H1 (cell line): ENCODE results near the gene RMND1. TPM values are rescaled to one million over a fixed set of nuclear protein-coding genes. Genes with fewer than 3 reads are reported as not detected.
A peak's percentile ranks its signal among the peaks of the same experiment; 100 is the strongest.

ENCODE experiments used
- CTCF ChIA-PET: fragments of 300-600 bp; sonication (Branson Sonifier 250); formaldehyde crosslinking; loops from one replicate; lab custom pipeline; 2021; ENCODE audit not compliant: partially characterized antibody; lab: Charles Lee
- POLR2A ChIA-PET: fragments of 300-600 bp; sonication (Branson Sonifier 250); formaldehyde crosslinking; loops from one replicate; lab custom pipeline; 2021; ENCODE audit warnings: inconsistent platforms; ENCODE audit not compliant: partially characterized antibody; lab: Charles Lee
- DNase-seq, 2 experiments: peaks; one replicate each; pipeline versions ENCODE4 v3.0.0 to v3.0.0-alpha.2; 2010 to 2022; ENCODE audit warnings: low spot score in 2 of 2, low read depth in 1 of 2, mixed read lengths in 1 of 2
- FAIRE-seq: peaks from 2 replicates; lab custom pipeline; 2011; peaks lifted over from hg19 to GRCh38; lab: Jason Lieb, UNC
- H2AFZ ChIP-seq: 2 replicates; pipeline ENCODE4 v1.8.1; 2012; ENCODE audit warnings: low read length, inconsistent platforms
- H2AK5ac ChIP-seq: 2 replicates; pipeline ENCODE4 v1.6.1; 2013; ENCODE audit warnings: low read depth, low read length
- H2BK120ac ChIP-seq: replicated peaks from 2 replicates; pipeline ENCODE3; 2013; ENCODE audit warnings: low read depth, low read length, inconsistent platforms
- H2BK12ac ChIP-seq: 2 replicates; pipeline ENCODE4 v1.6.1; 2013; ENCODE audit warnings: low read depth, low read length
- H2BK15ac ChIP-seq: 2 replicates; pipeline ENCODE4 v1.6.1; 2013; ENCODE audit warnings: low read length
- H2BK20ac ChIP-seq: 2 replicates; pipeline ENCODE4 v1.6.1; 2013; ENCODE audit warnings: low read length
- H2BK5ac ChIP-seq: 2 replicates; pipeline ENCODE4 v1.6.1; 2013; ENCODE audit warnings: low read depth, low read length
- H3K14ac ChIP-seq: 2 replicates; pipeline ENCODE4 v1.6.1; 2013; ENCODE audit warnings: inconsistent platforms; ENCODE audit not compliant: insufficient read length
- H3K18ac ChIP-seq: 2 replicates; pipeline ENCODE4 v1.6.1; 2013; ENCODE audit warnings: low read length; ENCODE audit errors: extremely low read depth
- H3K23ac ChIP-seq: 2 replicates; pipeline ENCODE4 v1.6.1; 2013; ENCODE audit warnings: inconsistent platforms; ENCODE audit not compliant: insufficient read length
- H3K23me2 ChIP-seq: 2 replicates; pipeline ENCODE4 v1.6.1; 2013; ENCODE audit warnings: low read depth, low read length
- H3K27ac ChIP-seq: 2 replicates; pipeline ENCODE4 v1.6.1; 2011; ENCODE audit warnings: low read depth, low read length, inconsistent platforms
- H3K27me3 ChIP-seq, 4 experiments: replicated peaks in 1 of 4; 1 replicate in 1 of 4; 2 replicates in 3 of 4; pipeline versions ENCODE4 v1.6.1 to v1.8.1; 2011 to 2013; ENCODE audit warnings: low read length in 3 of 4, mild to moderate bottlenecking in 3 of 4, inconsistent platforms in 2 of 4, mixed read lengths in 2 of 4, moderate library complexity in 1 of 4; ENCODE audit not compliant: control insufficient read depth in 3 of 4, insufficient read depth in 3 of 4; ENCODE audit errors: extremely low read depth in 1 of 4
- H3K36me3 ChIP-seq, 4 experiments: 2 replicates each; pipeline versions ENCODE4 v1.6.1 to v1.8.1; 2011 to 2013; ENCODE audit warnings: mild to moderate bottlenecking in 4 of 4, low read length in 3 of 4, moderate library complexity in 2 of 4, control low read depth in 1 of 4, inconsistent platforms in 1 of 4; ENCODE audit not compliant: insufficient read depth in 4 of 4, control insufficient read depth in 2 of 4
- H3K4ac ChIP-seq: replicated peaks from 2 replicates; pipeline ENCODE3; 2013; ENCODE audit warnings: low read length, low read depth, mixed read lengths, inconsistent platforms; ENCODE audit not compliant: insufficient read length
- H3K4me1 ChIP-seq, 4 experiments: replicated peaks in 1 of 4; 1 replicate in 1 of 4; 2 replicates in 3 of 4; pipeline versions ENCODE4 v1.6.1 to v1.8.1; 2011 to 2013; ENCODE audit warnings: low read length in 3 of 4, inconsistent platforms in 2 of 4, mixed read lengths in 1 of 4; ENCODE audit not compliant: insufficient read depth in 4 of 4, control insufficient read depth in 3 of 4
- H3K4me2 ChIP-seq, 2 experiments: 2 replicates each; pipeline versions ENCODE4 v1.6.1 to v1.8.1; 2011 to 2013; ENCODE audit warnings: low read depth in 2 of 2, low read length in 2 of 2, control low read depth in 1 of 2, inconsistent platforms in 1 of 2, mild to moderate bottlenecking in 1 of 2; ENCODE audit not compliant: insufficient read depth in 1 of 2
- H3K4me3 ChIP-seq, 4 experiments: fragments of 200-600, 300-600 bp in 1 of 4; sonication (generic), shearing (Covaris generic), sonication (Bioruptor Twin) in 1 of 4; 2 replicates each; pipeline versions ENCODE4 v1.5.1 to v1.8.1; 2011 to 2016; ENCODE audit warnings: low read length in 4 of 4, low read depth in 3 of 4, control low read depth in 2 of 4, inconsistent platforms in 2 of 4, mild to moderate bottlenecking in 2 of 4, mixed read lengths in 1 of 4, moderate library complexity in 1 of 4; ENCODE audit not compliant: insufficient read depth in 2 of 4; ENCODE audit errors: extremely low read depth in 1 of 4
- H3K56ac ChIP-seq: replicated peaks from 2 replicates; pipeline ENCODE3; 2013; ENCODE audit warnings: low read depth, mild to moderate bottlenecking, mixed read lengths, low read length, inconsistent platforms; ENCODE audit not compliant: insufficient read length
- H3K79me1 ChIP-seq: 2 replicates; pipeline ENCODE4 v1.6.1; 2013; ENCODE audit warnings: low read depth, low read length, control low read depth
- H3K79me2 ChIP-seq, 2 experiments: 2 replicates each; pipeline versions ENCODE4 v1.6.1 to v1.8.1; 2012 to 2013; ENCODE audit warnings: low read length in 2 of 2, mild to moderate bottlenecking in 2 of 2, inconsistent platforms in 1 of 2; ENCODE audit not compliant: insufficient read depth in 2 of 2, control insufficient read depth in 1 of 2
- H3K9ac ChIP-seq, 4 experiments: replicated peaks in 1 of 4; 1 replicate in 1 of 4; 2 replicates in 3 of 4; pipeline versions ENCODE4 v1.6.1 to v1.8.1; 2011 to 2013; ENCODE audit warnings: low read depth in 3 of 4, low read length in 3 of 4, control low read depth in 2 of 4, mild to moderate bottlenecking in 2 of 4, moderate library complexity in 2 of 4, inconsistent platforms in 1 of 4; ENCODE audit errors: extremely low read depth in 1 of 4
- H3K9me3 ChIP-seq, 2 experiments: 2 replicates each; pipeline versions ENCODE4 v1.6.1 to v1.8.1; 2012 to 2013; ENCODE audit warnings: mild to moderate bottlenecking in 2 of 2, moderate library complexity in 2 of 2, control low read depth in 1 of 2, inconsistent platforms in 1 of 2, low read depth in 1 of 2, low read length in 1 of 2, mixed read lengths in 1 of 2; ENCODE audit not compliant: insufficient read depth in 2 of 2
- H4K20me1 ChIP-seq, 2 experiments: replicated peaks in 1 of 2; 2 replicates each; pipeline versions ENCODE3 to v1.8.1; 2011 to 2013; ENCODE audit warnings: inconsistent platforms in 2 of 2, low read length in 2 of 2, mild to moderate bottlenecking in 1 of 2; ENCODE audit not compliant: insufficient read depth in 2 of 2, control insufficient read depth in 1 of 2
- H4K5ac ChIP-seq: 2 replicates; pipeline ENCODE4 v1.6.1; 2013; ENCODE audit warnings: low read length, low read depth, mixed read lengths, inconsistent platforms; ENCODE audit not compliant: insufficient read length
- H4K8ac ChIP-seq: 2 replicates; pipeline ENCODE4 v1.8.0; 2013; ENCODE audit warnings: mild to moderate bottlenecking, moderate library complexity, low read length, inconsistent platforms; ENCODE audit not compliant: insufficient read depth; ENCODE audit errors: extremely low read depth
- H4K91ac ChIP-seq: replicated peaks from 2 replicates; pipeline ENCODE3; 2013; ENCODE audit warnings: low read length, mixed read lengths, inconsistent platforms; ENCODE audit not compliant: insufficient read length
- RAD21 ChIP-seq, 2 experiments: IDR thresholded peaks in 1 of 2; conservative IDR thresholded peaks in 1 of 2; 2 replicates each; pipeline ENCODE4 v1.6.1; 2011; ENCODE audit warnings: low read depth in 2 of 2, low read length in 2 of 2, improper control_type of control experiment in 1 of 2, inconsistent platforms in 1 of 2, mild to moderate bottlenecking in 1 of 2, moderate library complexity in 1 of 2
- WGBS, 2 experiments: shearing (Covaris generic) in 1 of 2; methylation state at CpG; one replicate each; pipeline versions ENCODE4 v1.1.6 to v1.1.7; 2013 to 2015; ENCODE audit warnings: low lambda C conversion rate in 2 of 2, mixed read lengths in 2 of 2, inconsistent platforms in 1 of 2, low coverage in 1 of 2, missing lambda C conversion rate in 1 of 2; ENCODE audit not compliant: insufficient replicate concordance in 2 of 2, insufficient coverage in 1 of 2, insufficient read length in 1 of 2; ENCODE audit errors: extremely low coverage in 1 of 2, missing lambda C conversion rate in 1 of 2; 5-methylcytosine and 5-hydroxymethylcytosine counted together
- polyA plus RNA-seq, 7 experiments: library from polyadenylated mRNA; depleted of rRNA in 3 of 7; stranded (reverse) in 5 of 7; unstranded in 2 of 7; fragments of >200 nt in 5 of 7; fragments of 200-250 nt in 2 of 7; gene quantifications; 1 replicate in 5 of 7; 2 replicates in 1 of 7; 4 replicates in 1 of 7; pipeline versions ENCODE4 v1.2.1 to v1.2.3, GENCODE V29; 2011 to 2013; ENCODE audit warnings: missing spikeins in 2 of 7, mixed read lengths in 2 of 7
- total RNA-seq: library from RNA; stranded (reverse); fragmentation: NEBNext Ultra II Directional; extraction: Animal tissue kit (Norgen Biotek cat#: 25700); gene quantifications from 2 replicates; pipeline ENCODE4 v1.2.1, GENCODE V29; 2021
- TF ChIP-seq, protein P1 (sequence below): IDR thresholded peaks from 2 replicates; pipeline ENCODE4 v1.6.1; 2012; ENCODE audit warnings: inconsistent platforms

The RMND1 gene
- total and polyA plus RNA-seq, 2 of the 8 experiments (the other 6 are each of a cell fraction or from before 2014, with no cell fraction given) = 7.3 to 21.9 TPM

DNA sequence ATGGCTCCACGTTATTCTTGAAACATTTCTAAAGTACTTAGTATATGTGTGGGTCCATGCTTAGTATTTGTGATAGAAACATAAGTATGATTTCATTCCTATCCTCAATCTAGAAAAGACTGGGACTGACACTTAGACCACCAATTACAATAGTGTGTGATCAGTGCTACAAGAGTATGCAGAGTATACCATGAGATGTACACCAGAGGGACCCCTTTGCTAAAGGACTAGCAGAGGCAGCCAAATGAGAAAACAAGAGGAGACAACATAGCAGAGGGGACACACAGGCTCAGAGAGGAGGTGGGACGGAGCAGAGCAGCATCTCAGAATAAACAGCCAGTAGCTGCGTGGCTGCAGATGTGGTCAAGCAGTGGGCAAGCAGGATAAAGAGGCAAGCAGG is 21.0 kb downstream of the RMND1 start:
- no peak overlapping the region for H2AK5ac ChIP-seq
- H3K36me3 ChIP-seq = peaks cover 3 to 67% (median 36%) of the 10 kb centered on the region in 4 experiments; a peak in 7 of 8 replicates
- no peak overlapping the region for H3K14ac ChIP-seq
- H2BK12ac ChIP-seq = no peak overlapping the region
- H3K9ac ChIP-seq = no peak overlapping the region
- H3K56ac ChIP-seq = no peak overlapping the region
- no peak overlapping the region for H4K8ac ChIP-seq
- H3K9me3 ChIP-seq = no peaks in the 10 kb centered on the region
- 78% methylated on average over 3 of the region's 3 CpGs; no CpG with 5 or more reads in 1 of the 2 experiments for whole genome bisulfite sequencing, 2 experiments
- H4K5ac ChIP-seq = no peak overlapping the region
- DNase-seq = peak in 1 of 2 experiments; percentile 23
- ChIA-PET CTCF (interaction anchor here (0.6 to 1.6 kb wide), 9 partner anchors 9 to 1869 kb away, joined by 3 to 4 read pairs (median 3); no protein-coding TSS in a partner anchor), POLR2A (no interaction called here)
- no peak overlapping the region for H2BK120ac ChIP-seq
- no peak overlapping the region for H2BK15ac ChIP-seq
- TF ChIP-seq, protein P1, sequence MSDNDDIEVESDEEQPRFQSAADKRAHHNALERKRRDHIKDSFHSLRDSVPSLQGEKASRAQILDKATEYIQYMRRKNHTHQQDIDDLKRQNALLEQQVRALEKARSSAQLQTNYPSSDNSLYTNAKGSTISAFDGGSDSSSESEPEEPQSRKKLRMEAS = no peak
- peak; percentile 36 to 44 for TF ChIP-seq RAD21 (IDR thresholded peaks at IDR 0.05 in 1 of 2, conservative IDR thresholded peaks at IDR 0.05 in 1 of 2; ENCODE audit: low read depth in 2 of 2, low read length in 2 of 2)
- H4K20me1 ChIP-seq = peaks cover 0 to 6% of the 10 kb centered on the region in 2 experiments
- no peak overlapping the region for H3K4me2 ChIP-seq
- no peaks in the 10 kb centered on the region for H3K23me2 ChIP-seq
- H3K79me2 ChIP-seq = no peaks in the 10 kb centered on the region
- H3K27me3 ChIP-seq = no peaks in the 10 kb centered on the region
- no peak overlapping the region for H4K91ac ChIP-seq
- H3K79me1 ChIP-seq = no peaks in the 10 kb centered on the region
- no peak overlapping the region for H2BK5ac ChIP-seq
- H3K18ac ChIP-seq = no peak overlapping the region
- H3K23ac ChIP-seq = no peak overlapping the region
- no peaks in the 10 kb centered on the region for H3K4me1 ChIP-seq
- H3K4me3 ChIP-seq = no peak overlapping the region
- H2BK20ac ChIP-seq = no peak overlapping the region
- no peak overlapping the region for H2AFZ ChIP-seq
- no peak for FAIRE-seq
- H3K4ac ChIP-seq = no peak overlapping the region
- H3K27ac ChIP-seq = no peak overlapping the region
